WTC11 (cell line): ENCODE measurements around the gene TSHZ3. TPM values are rescaled to one million over a fixed set of nuclear protein-coding genes. Genes with fewer than 3 reads are reported as not detected.
A peak's percentile ranks its signal among the peaks of the same experiment; 100 is the strongest.

Experiments
- ATAC-seq: fragments of 200-7000 bp; cut with Tn5 transposase; 2 replicates; pipeline ENCODE4 v1.10.0; 2021; ENCODE audit warnings: mild to moderate bottlenecking, moderate library complexity
- CTCF ChIA-PET: fragments of 300-600 bp; sonication (Branson Sonifier 250); formaldehyde crosslinking; loops from one replicate; lab custom pipeline; 2021; ENCODE audit warnings: antibody characterized with exemption; lab: Charles Lee
- POLR2A ChIA-PET: fragments of 350-600 bp; sonication (Branson Sonifier 250); formaldehyde crosslinking; loops from one replicate; lab custom pipeline; 2021; ENCODE audit warnings: antibody characterized with exemption; lab: Charles Lee
- DNase-seq: peaks from one replicate; pipeline ENCODE4 v3.0.0; 2021; ENCODE audit warnings: low spot score
- H3K27ac Mint-ChIP-seq: 2 replicates; pipeline ENCODE4 v1.8.0; 2021; ENCODE audit warnings: mixed read lengths
- H3K27me3 Mint-ChIP-seq: 2 replicates; pipeline ENCODE4 v1.8.0; 2021; ENCODE audit warnings: low read depth, mild to moderate bottlenecking, moderate library complexity, mixed read lengths
- H3K36me3 Mint-ChIP-seq: 2 replicates; pipeline ENCODE4 v1.8.0; 2021; ENCODE audit warnings: mixed read lengths
- H3K4me1 Mint-ChIP-seq: 2 replicates; pipeline ENCODE4 v1.8.0; 2022; ENCODE audit warnings: mixed read lengths
- H3K4me3 Mint-ChIP-seq: 2 replicates; pipeline ENCODE4 v1.8.0; 2021; ENCODE audit warnings: mild to moderate bottlenecking, moderate library complexity, mixed read lengths
- H3K9me3 Mint-ChIP-seq: 2 replicates; pipeline ENCODE4 v1.8.0; 2021; ENCODE audit warnings: mixed read lengths
- ARID4B ChIP-seq: sonication (generic); formaldehyde crosslinking; IDR thresholded peaks from 2 replicates; pipeline ENCODE4 v1.8.0; 2023; ENCODE audit warnings: missing genetic modification reagents, mild to moderate bottlenecking, borderline replicate concordance
- ATF3 ChIP-seq: sonication (generic); formaldehyde crosslinking; conservative IDR thresholded peaks from 2 replicates; pipeline ENCODE4 v1.8.1; 2022; ENCODE audit warnings: mild to moderate bottlenecking, missing genetic modification reagents
- CDX4 ChIP-seq: fragments of 250-450 bp; sonication (Bioruptor Pico); IDR thresholded peaks from 2 replicates; pipeline ENCODE4 v1.9.0; 2021; ENCODE audit warnings: moderate library complexity, mild to moderate bottlenecking, inconsistent platforms, borderline replicate concordance
- CREM ChIP-seq: sonication (generic); formaldehyde crosslinking; IDR thresholded peaks from 2 replicates; pipeline ENCODE4 v1.8.1; 2022; ENCODE audit warnings: mild to moderate bottlenecking, missing genetic modification reagents, moderate library complexity
- EMX1 ChIP-seq: fragments of 250-450 bp; sonication (Bioruptor Pico); IDR thresholded peaks from 2 replicates; pipeline ENCODE4 v1.8.0; 2021; ENCODE audit warnings: mild to moderate bottlenecking
- MAX ChIP-seq: sonication (generic); formaldehyde crosslinking; IDR thresholded peaks from 2 replicates; pipeline ENCODE4 v1.8.0; 2022; ENCODE audit warnings: mild to moderate bottlenecking, missing genetic modification reagents
- MLX ChIP-seq: sonication (generic); formaldehyde crosslinking; IDR thresholded peaks from 2 replicates; pipeline ENCODE4 v1.8.1; 2023; ENCODE audit warnings: mild to moderate bottlenecking, missing genetic modification reagents, moderate library complexity
- NFATC4 ChIP-seq: fragments of 250-450 bp; sonication (Bioruptor Pico); IDR thresholded peaks from 2 replicates; pipeline ENCODE4 v1.9.0; 2021; ENCODE audit warnings: mild to moderate bottlenecking
- NFYB ChIP-seq: sonication (generic); formaldehyde crosslinking; conservative IDR thresholded peaks from 2 replicates; pipeline ENCODE4 v1.8.0; 2022; ENCODE audit warnings: low read depth, missing genetic modification reagents
- NR1H2 ChIP-seq: sonication (generic); formaldehyde crosslinking; IDR thresholded peaks from 2 replicates; pipeline ENCODE4 v1.9.0; 2021; ENCODE audit warnings: mild to moderate bottlenecking, moderate library complexity, missing genetic modification reagents
- PREB ChIP-seq: sonication (generic); formaldehyde crosslinking; IDR thresholded peaks from 2 replicates; pipeline ENCODE4 v1.8.1; 2022; ENCODE audit warnings: mild to moderate bottlenecking, missing genetic modification reagents, moderate library complexity, borderline replicate concordance
- SMAD4 ChIP-seq: sonication (generic); formaldehyde crosslinking; IDR thresholded peaks from 2 replicates; pipeline ENCODE4 v1.8.0; 2022; ENCODE audit warnings: mild to moderate bottlenecking, missing genetic modification reagents
- SOX15 ChIP-seq: fragments of 250-450 bp; sonication (Bioruptor Pico); IDR thresholded peaks from 2 replicates; pipeline ENCODE4 v1.9.0; 2021; ENCODE audit warnings: mild to moderate bottlenecking
- TEAD4 ChIP-seq: sonication (generic); formaldehyde crosslinking; IDR thresholded peaks from 2 replicates; pipeline ENCODE4 v1.8.0; 2022; ENCODE audit warnings: mild to moderate bottlenecking, missing genetic modification reagents
- TP53 ChIP-seq: sonication (generic); formaldehyde crosslinking; IDR thresholded peaks from 2 replicates; pipeline ENCODE4 v1.8.1; 2023; ENCODE audit warnings: mild to moderate bottlenecking, missing genetic modification reagents
- ZMAT4 ChIP-seq: fragments of 250-450 bp; sonication (Bioruptor Pico); IDR thresholded peaks from 2 replicates; pipeline ENCODE4 v1.9.0; 2021; ENCODE audit warnings: mild to moderate bottlenecking
- ZNF138 ChIP-seq: sonication (generic); formaldehyde crosslinking; conservative IDR thresholded peaks from 2 replicates; pipeline ENCODE4 v1.8.1; 2022; ENCODE audit warnings: mild to moderate bottlenecking, moderate library complexity, missing genetic modification reagents
- ZNF232 ChIP-seq: sonication (generic); formaldehyde crosslinking; IDR thresholded peaks from 2 replicates; pipeline ENCODE4 v1.8.0; 2022; ENCODE audit warnings: mild to moderate bottlenecking, missing genetic modification reagents
- ZNF425 ChIP-seq: fragments of 250-450 bp; sonication (Bioruptor Pico); conservative IDR thresholded peaks from 2 replicates; pipeline ENCODE4 v1.9.0; 2021; ENCODE audit warnings: mild to moderate bottlenecking
- ZNF532 ChIP-seq: fragments of 250-450 bp; sonication (Bioruptor Pico); IDR thresholded peaks from 2 replicates; pipeline ENCODE4 v1.9.0; 2021; ENCODE audit warnings: mild to moderate bottlenecking, borderline replicate concordance
- total RNA-seq: library from RNA; stranded (reverse); gene quantifications from 3 replicates; pipeline ENCODE4 v1.2.3, GENCODE V29; 2021

Gene TSHZ3
- total RNA-seq, 1 experiment from 2014 or later: 21.4 TPM

GRCh38 chr19:31232871-31233270 is 116.4 kb downstream of the TSHZ3 start:
- Mint-ChIP-seq H3K27me3 (no peaks in the 10 kb centered on the region), H3K9me3 (no peaks in the 10 kb centered on the region), H3K27ac (no peak overlapping the region), H3K4me1 (peaks cover 12% of the 10 kb centered on the region), H3K36me3 (no peaks in the 10 kb centered on the region), H3K4me3 (no peak overlapping the region)
- ChIA-PET CTCF (interaction anchor here (0.9 to 2.9 kb wide), 3 partner anchors 122 to 178 kb away, joined by 3 to 30 read pairs (median 9); no protein-coding TSS in a partner anchor), POLR2A (no interaction called here)
- ATAC-seq (no peak), DNase-seq (no peak)
- no peak for TF ChIP-seq CREM (CRISPR knock-in tag)

- TF ChIP-seq SMAD4 (CRISPR knock-in tag) (no peak), NFATC4 (CRISPR knock-in tag) (no peak), ARID4B (CRISPR knock-in tag) (no peak), ZMAT4 (no peak), MAX (CRISPR knock-in tag) (no peak), SOX15 (no peak), ZNF232 (CRISPR knock-in tag) (no peak), TP53 (CRISPR knock-in tag) (no peak), TEAD4 (no peak), EMX1 (no peak), ZNF532 (CRISPR knock-in tag) (no peak), ATF3 (CRISPR knock-in tag) (no peak), ZNF138 (CRISPR knock-in tag) (no peak), CDX4 (CRISPR knock-in tag) (no peak), NR1H2 (CRISPR knock-in tag) (no peak), MLX (CRISPR knock-in tag) (no peak), ZNF425 (no peak), NFYB (no peak), PREB (CRISPR knock-in tag) (no peak)
- ChIA-PET CTCF (interaction anchor here (0.6 to 2.9 kb wide), 5 partner anchors 106 to 241 kb away, joined by 3 to 30 read pairs (median 3); no protein-coding TSS in a partner anchor), POLR2A (no interaction called here)
- DNase-seq (no peak), ATAC-seq (peak; percentile 81)
- Mint-ChIP-seq H3K4me1 (peaks cover 12% of the 10 kb centered on the region), H3K27ac (no peak overlapping the region), H3K9me3 (no peaks in the 10 kb centered on the region), H3K4me3 (no peak overlapping the region), H3K36me3 (no peaks in the 10 kb centered on the region), H3K27me3 (no peaks in the 10 kb centered on the region)
Observed at GRCh38 chr19:31232180-31232579, 117.1 kb downstream of the TSHZ3 start.
